Ovary (tissue), 9 donors: ENCODE results near the gene GSTM4. TPM values are rescaled to one million over a fixed set of nuclear protein-coding genes. Genes with fewer than 3 reads are reported as not detected.
"Not testable (repeated sequence)": the region's sequence is repeated elsewhere in the genome, so short reads cannot be mapped to it uniquely, and the experiment has no call there.

Experiments used
- DNase-seq, 5 donors: peaks; one replicate each; pipeline ENCODE4 v3.0.0-alpha.2; 2019 to 2020
- H3K27ac ChIP-seq, 2 donors: fragments of 200-600 bp; one replicate each; pipeline versions ENCODE4 v1.5.1 to v1.8.0; 2019 to 2022
- H3K27me3 ChIP-seq: fragments of 200-600 bp; one replicate; pipeline ENCODE4 v1.8.0; 2022
- H3K36me3 ChIP-seq: fragments of 200-600 bp; sonication (generic); one replicate; pipeline ENCODE4 v1.5.1; 2019
- H3K4me1 ChIP-seq: one replicate; pipeline ENCODE4 v1.8.1; 2013; ENCODE audit warnings: mild to moderate bottlenecking, moderate library complexity; ENCODE audit not compliant: insufficient read depth
- H3K4me3 ChIP-seq: fragments of 200-600 bp; sonication (generic); one replicate; pipeline ENCODE4 v1.5.1; 2017
- H3K9me3 ChIP-seq, 2 donors: fragments of 200-600 bp in 1 of 2; sonication (generic) in 1 of 2; one replicate each; pipeline versions ENCODE4 v1.5.1 to v1.8.1; 2013 to 2019; ENCODE audit warnings: mild to moderate bottlenecking in 1 of 2, moderate library complexity in 1 of 2
- CTCF ChIP-seq, 3 donors: fragments of 450-650 bp in 2 of 3; fragments of 200-600 bp in 1 of 3; IDR thresholded peaks; one replicate each; pipeline versions ENCODE4 v1.5.1 to v1.8.0; 2016 to 2022; ENCODE audit warnings: antibody characterized with exemption in 3 of 3, mild to moderate bottlenecking in 1 of 3
- EP300 ChIP-seq: sonication (generic); formaldehyde crosslinking; IDR thresholded peaks from one replicate; pipeline ENCODE4 v1.6.1; 2017; ENCODE audit warnings: antibody characterized with exemption
- POLR2A ChIP-seq: fragments of 450-650 bp; IDR thresholded peaks from one replicate; pipeline ENCODE4 v1.6.1; 2017; ENCODE audit warnings: antibody characterized with exemption, mild to moderate bottlenecking, moderate library complexity
- WGBS, 3 donors: extraction: QIAGEN DNeasy Blood & Tissue Kit in 1 of 3; methylation state at CpG; one replicate each; pipeline versions ENCODE4 v1.1.5 to v1.1.7; 2013 to 2017; 5-methylcytosine and 5-hydroxymethylcytosine counted together
- intact Hi-C, 4 donors: fragments of 100-400 bp; cut with DNase I; formaldehyde crosslinking; loops; one replicate each; pipeline versions ENCODE4 v1.11.0 to v1.15.1; 2022 to 2023
- polyA plus RNA-seq, 2 donors: library from polyadenylated mRNA; stranded (reverse); fragments of 200-250 nt in 1 of 2; fragments of 350-450 nt in 1 of 2; fragmentation: Illumina TruSeq in 1 of 2; extraction: RNeasy Lipid Tissue Mini Kit (QIAGEN cat#74804) in 1 of 2; gene quantifications; one replicate each; pipeline ENCODE4 v1.2.3, GENCODE V29; 2013 to 2014
- total RNA-seq, 7 donors: library from RNA; depleted of rRNA in 2 of 7; stranded (reverse); fragments of >200 nt in 2 of 7; fragmentation: NEBNext Ultra II Directional in 3 of 7; extraction: Animal tissue kit (Norgen Biotek cat#: 25700) in 3 of 7; gene quantifications; one replicate each; pipeline versions ENCODE4 v1.1.0 to v1.2.4, GENCODE V29; 2016 to 2023
- donor health status: DM: no; HTN: no; CAD: no; lungs with moderate emphysema.
- donor health status: DM: no; HTN: no; CAD: no.
- donor health status: Bipolar disorder and iron deficiency.
- donor health status: DM: yes; HTN: yes; CAD: no.
- donor health status: DM: no; HTN: no; CAD: no.
- donor health status: DM: yes; HTN: yes; CAD: no.

GSTM4 gene
- total and polyA plus RNA-seq, 9 donors, result 23.0 to 116 (median 47.2) TPM

DNA sequence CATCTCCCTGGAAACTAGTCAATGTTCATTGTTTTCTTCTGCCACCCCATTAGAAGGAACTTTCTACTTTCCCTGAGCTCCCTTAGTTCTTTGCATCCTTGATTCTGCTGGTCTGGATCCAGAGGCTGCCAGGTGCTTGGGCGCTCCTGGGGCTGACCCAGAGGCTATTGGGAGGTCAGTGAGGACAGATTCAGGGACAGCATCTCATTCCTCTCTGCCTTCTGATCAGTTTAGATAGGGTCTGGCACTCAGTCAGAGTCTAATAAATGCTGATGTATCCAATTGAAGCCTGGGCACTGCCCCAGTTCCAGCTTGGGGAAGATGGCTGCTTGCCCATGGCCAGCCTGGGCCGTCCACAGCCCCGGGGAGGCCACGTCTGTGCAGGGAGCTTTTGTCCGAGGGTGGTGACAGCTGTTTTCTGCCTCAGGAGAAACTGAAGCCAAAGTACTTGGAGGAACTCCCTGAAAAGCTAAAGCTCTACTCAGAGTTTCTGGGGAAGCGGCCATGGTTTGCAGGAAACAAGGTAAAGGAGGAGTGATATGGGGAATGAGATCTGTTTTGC lies 34.0 kb downstream of the GSTM4 start:
- no peak overlapping the region for H3K4me3 ChIP-seq
- intact Hi-C loops, result no loop called here
- H3K36me3 ChIP-seq, result no peaks in the 10 kb centered on the region
- H3K4me1 ChIP-seq, result peaks cover 2% of the 10 kb centered on the region
- no peaks in the 10 kb centered on the region for H3K9me3 ChIP-seq
- WGBS, 3 donors, result 27 to 33% methylated on average over 6 of the region's 6 CpGs; no CpG with 5 or more reads in 1 of the 3 donors
- H3K27ac ChIP-seq, result peak overlapping the region in 1 of 2 donors; percentile 88
- TF ChIP-seq CTCF (IDR thresholded peaks at IDR 0.05) (no peak), POLR2A (no peak), EP300 (no peak)
- H3K27me3 ChIP-seq, result no peaks in the 10 kb centered on the region
- peak in 1 of 5 donors; percentile 51 for DNase-seq

- DNase-seq, result peak in 3 of 5 donors; percentile 71 to 88 (median 85)
- no peak for TF ChIP-seq EP300
- TF ChIP-seq CTCF (IDR thresholded peaks at IDR 0.05), result no peak
- no peak for TF ChIP-seq POLR2A
- H3K27ac ChIP-seq, result peak overlapping the region in 1 of 2 donors; percentile 88
These were observed 35.9 kb downstream of the GSTM4 start for GRCh38 chr1:109691759-109692158.

GRCh38 chr1:109694400-109694799 lies 38.5 kb downstream of the GSTM4 start:
- H3K27me3 ChIP-seq, H3K4me3 ChIP-seq, intact Hi-C loops, H3K9me3 ChIP-seq, H3K4me1 ChIP-seq, H3K36me3 ChIP-seq, DNase-seq, H3K27ac ChIP-seq: not testable (repeated sequence)
- 91 to 94% methylated on average over 5 of the region's 5 CpGs; no CpG with 5 or more reads in 1 of the 3 donors for WGBS, 3 donors

More at GRCh38 chr1:109691759-109692158, 35.9 kb downstream of the GSTM4 start:
- Histone ChIP-seq H3K4me3 (no peak overlapping the region), H3K27me3 (no peaks in the 10 kb centered on the region), H3K36me3 (no peaks in the 10 kb centered on the region), H3K4me1 (peaks cover 2% of the 10 kb centered on the region), H3K9me3 (no peaks in the 10 kb centered on the region)
- WGBS, 3 donors, result 13 to 14% methylated on average over 6 of the region's 6 CpGs; no CpG with 5 or more reads in 1 of the 3 donors
- intact Hi-C loops, result no loop called here

DNA sequence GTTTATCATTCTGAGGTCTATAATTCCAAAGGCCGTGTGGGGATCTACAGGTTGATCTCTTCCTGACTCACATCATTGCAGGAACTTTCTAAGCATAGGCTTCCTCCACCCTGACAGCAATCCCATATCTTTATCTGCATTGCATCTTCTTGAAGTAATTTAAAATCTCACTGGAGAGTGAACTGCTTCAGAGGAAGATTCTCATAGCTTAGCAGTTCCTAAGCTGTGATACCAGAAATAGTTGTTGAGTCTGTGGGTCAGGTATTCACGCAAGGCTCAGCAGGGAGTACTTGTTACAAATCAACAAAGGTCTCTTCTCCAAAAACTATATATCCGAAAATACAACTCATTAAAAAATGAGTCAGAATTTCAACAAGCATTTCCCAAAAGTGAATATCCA lies 39.2 kb downstream of the GSTM4 start:
- DNase-seq, H3K4me3 ChIP-seq, H3K27me3 ChIP-seq, H3K36me3 ChIP-seq, H3K27ac ChIP-seq, H3K9me3 ChIP-seq, H3K4me1 ChIP-seq, intact Hi-C loops: not testable (repeated sequence)
- WGBS, 3 donors, result 72 to 74% methylated on average over 3 of the region's 3 CpGs; no CpG with 5 or more reads in 1 of the 3 donors

- Histone ChIP-seq H3K27ac (no peak overlapping the region), H3K36me3 (no peaks in the 10 kb centered on the region), H3K4me1 (no peaks in the 10 kb centered on the region), H3K27me3 (no peaks in the 10 kb centered on the region), H3K9me3 (no peaks in the 10 kb centered on the region), H3K4me3 (no peak overlapping the region)
- WGBS, 3 donors, result 92 to 93% methylated on average over 4 of the region's 4 CpGs; no CpG with 5 or more reads in 1 of the 3 donors
- no peak for TF ChIP-seq POLR2A
- TF ChIP-seq EP300, result no peak
- TF ChIP-seq CTCF (IDR thresholded peaks at IDR 0.05), result no peak
- intact Hi-C loops, result no loop called here
- no peak for DNase-seq
These were observed 41.2 kb downstream of the GSTM4 start for GRCh38 chr1:109697066-109697465.

- H3K36me3 ChIP-seq, H3K27ac ChIP-seq, H3K4me1 ChIP-seq, intact Hi-C loops, H3K9me3 ChIP-seq, DNase-seq, H3K4me3 ChIP-seq, H3K27me3 ChIP-seq: not testable (repeated sequence)
- 82 to 84% methylated on average over 4 of the region's 4 CpGs; no CpG with 5 or more reads in 1 of the 3 donors for WGBS, 3 donors
These were observed 42.0 kb downstream of the GSTM4 start for GRCh38 chr1:109697861-109698260.

DNA sequence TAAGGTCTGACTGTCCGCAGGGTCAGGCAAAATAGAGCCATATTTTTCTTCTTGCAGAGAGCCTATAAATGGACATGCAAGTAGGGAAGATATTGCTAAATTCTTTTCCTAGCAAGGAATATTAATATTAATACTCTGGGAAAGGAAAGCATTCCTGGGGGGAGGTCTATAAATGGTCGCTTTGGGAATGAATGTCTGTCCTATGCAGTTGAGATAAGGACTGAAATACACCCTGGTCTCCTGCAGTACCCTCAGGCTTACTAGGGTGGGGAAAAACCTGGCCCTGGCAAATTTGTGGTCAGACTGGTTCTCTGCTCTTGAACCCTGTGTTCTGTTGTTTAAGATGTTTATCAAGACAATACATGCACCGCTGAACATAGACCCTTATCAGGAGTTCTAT lies 47.0 kb downstream of the GSTM4 start:
- WGBS, 3 donors, result 95 to 99% (median 97%) methylated on average over 3 of the region's 3 CpGs
- H3K9me3 ChIP-seq, DNase-seq, H3K27ac ChIP-seq, H3K4me1 ChIP-seq, H3K4me3 ChIP-seq, H3K27me3 ChIP-seq, intact Hi-C loops, H3K36me3 ChIP-seq: not testable (repeated sequence)
